GM12864 (cell line): ENCODE results near the gene TMEM120B.
"Not testable (repeated sequence)": the region's sequence is repeated elsewhere in the genome, so short reads cannot be mapped to it uniquely, and the experiment has no call there.

Experiments used
- DNase-seq: peaks from one replicate; pipeline ENCODE4 v3.0.0-alpha.2; 2011; ENCODE audit warnings: low read depth
- H3K4me3 ChIP-seq: 2 replicates; pipeline ENCODE4 v1.5.1; 2011; ENCODE audit warnings: mild to moderate bottlenecking, low read depth, low read length, control low read depth
- TF ChIP-seq, protein P1 (sequence below): IDR thresholded peaks from 2 replicates; pipeline ENCODE4 v1.5.1; 2011; ENCODE audit warnings: low read depth, mild to moderate bottlenecking, moderate library complexity, low read length, control low read depth, inconsistent platforms; ENCODE audit errors: missing control alignments

Gene TMEM120B

DNA sequence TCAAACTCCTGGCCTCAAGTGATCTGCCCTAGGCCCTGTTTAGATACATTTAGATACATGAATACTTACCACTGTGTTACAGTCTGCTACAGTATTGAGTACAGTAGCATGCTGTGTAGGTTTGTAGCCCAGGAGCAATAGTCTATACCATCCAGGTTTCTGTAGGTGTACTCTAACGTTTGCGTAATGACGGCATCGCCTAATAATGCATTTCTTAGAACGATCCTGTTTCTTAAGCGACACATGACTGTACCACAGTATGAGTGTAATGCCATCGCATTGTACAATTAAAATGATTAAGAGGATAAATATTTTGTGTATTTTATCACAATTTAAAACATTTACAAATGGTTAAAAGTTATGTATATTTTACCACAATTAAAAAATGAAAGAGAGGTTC lies 18.9 kb downstream of the TMEM120B start:
- H3K4me3 ChIP-seq, result no peak overlapping the region
- TF ChIP-seq, protein P1, sequence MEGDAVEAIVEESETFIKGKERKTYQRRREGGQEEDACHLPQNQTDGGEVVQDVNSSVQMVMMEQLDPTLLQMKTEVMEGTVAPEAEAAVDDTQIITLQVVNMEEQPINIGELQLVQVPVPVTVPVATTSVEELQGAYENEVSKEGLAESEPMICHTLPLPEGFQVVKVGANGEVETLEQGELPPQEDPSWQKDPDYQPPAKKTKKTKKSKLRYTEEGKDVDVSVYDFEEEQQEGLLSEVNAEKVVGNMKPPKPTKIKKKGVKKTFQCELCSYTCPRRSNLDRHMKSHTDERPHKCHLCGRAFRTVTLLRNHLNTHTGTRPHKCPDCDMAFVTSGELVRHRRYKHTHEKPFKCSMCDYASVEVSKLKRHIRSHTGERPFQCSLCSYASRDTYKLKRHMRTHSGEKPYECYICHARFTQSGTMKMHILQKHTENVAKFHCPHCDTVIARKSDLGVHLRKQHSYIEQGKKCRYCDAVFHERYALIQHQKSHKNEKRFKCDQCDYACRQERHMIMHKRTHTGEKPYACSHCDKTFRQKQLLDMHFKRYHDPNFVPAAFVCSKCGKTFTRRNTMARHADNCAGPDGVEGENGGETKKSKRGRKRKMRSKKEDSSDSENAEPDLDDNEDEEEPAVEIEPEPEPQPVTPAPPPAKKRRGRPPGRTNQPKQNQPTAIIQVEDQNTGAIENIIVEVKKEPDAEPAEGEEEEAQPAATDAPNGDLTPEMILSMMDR, result no peak
- DNase-seq, result no peak

DNA sequence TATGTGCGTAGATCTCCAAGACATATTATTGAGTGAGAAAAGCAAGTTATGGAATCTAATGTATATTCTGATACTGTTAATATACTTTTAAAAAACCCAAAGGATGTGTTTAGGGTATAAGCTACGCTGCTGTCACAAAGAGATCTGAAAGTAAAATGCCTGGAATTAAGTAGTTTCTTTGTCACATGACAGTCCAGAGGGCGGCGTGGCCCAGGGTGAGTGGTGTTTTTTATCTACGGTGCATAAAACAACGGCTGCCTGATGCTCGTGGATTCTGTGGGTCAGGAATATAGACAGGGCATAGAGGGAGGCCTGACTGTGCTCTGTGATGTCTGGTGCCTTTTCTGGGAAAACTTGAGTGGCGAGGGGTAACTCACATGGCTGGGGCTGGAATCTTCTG lies 21.3 kb downstream of the TMEM120B start:
- H3K4me3 ChIP-seq, result no peak overlapping the region
- no peak for DNase-seq
- TF ChIP-seq, protein P1, result no peak

DNA sequence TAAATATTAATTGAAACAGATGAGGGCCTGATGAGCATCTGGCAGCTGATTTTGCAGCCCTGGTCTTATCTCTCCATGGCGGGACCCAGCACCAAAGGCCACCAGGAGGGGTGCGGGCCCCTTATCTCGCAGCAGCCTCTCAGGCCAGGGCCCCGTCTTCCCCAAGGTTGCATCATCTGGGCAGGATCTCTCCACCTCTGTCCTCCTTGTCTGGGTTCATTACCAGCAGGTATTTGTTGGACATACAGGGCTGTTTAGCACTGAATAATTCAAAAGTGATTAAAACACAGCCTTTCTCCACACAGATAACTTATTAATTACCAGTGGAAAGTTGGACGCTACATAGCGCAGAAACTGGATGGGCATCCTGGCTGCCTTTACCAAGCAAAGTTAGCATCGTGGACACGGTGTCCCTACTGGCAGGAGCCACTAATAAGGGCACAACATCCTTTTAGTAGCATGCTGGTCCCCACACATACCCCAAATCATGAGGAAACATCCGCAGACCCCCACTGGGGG lies 25.8 kb downstream of the TMEM120B start:
- H3K4me3 ChIP-seq, result no peak overlapping the region
- DNase-seq, result no peak
- TF ChIP-seq, protein P1, result no peak

DNA sequence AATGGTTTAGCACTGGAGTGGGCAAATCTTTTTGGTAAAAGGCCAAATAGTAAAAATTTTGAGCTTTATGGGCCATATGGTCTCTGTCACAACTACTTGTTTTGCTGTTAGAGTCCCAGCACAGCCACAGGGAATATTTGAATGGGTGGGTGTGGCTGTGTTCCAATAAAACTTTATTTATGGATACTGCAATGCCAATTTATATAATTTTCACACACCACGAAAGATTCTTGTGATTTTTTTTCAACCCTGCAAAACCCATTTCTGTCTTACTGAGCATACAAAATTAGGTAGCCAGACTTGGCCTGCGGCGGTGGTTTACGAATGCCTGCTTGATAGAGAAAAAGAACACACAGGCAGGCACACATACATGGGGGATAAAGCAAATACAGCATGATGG lies 28.3 kb downstream of the TMEM120B start:
- no peak for DNase-seq
- TF ChIP-seq, protein P1, result no peak
- no peak overlapping the region for H3K4me3 ChIP-seq

DNA sequence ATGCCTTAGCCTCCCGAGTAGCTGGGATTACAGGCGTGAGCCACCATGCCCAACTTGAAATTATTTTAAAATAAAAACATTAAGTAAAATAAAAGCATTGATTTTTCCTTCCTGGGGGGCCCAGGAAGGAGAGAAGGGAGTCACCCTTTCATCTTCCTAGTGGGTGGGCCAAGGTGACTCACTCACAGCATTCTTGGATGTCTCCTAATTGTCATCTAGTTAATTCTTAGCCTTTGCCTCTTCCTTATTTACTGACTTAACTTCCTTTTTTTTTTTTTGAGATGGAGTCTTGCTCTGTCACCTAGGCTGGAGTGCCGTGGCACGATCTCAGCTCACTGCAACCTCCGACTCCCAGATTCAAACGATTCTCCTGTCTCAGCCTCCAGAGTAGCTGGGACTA lies 29.2 kb downstream of the TMEM120B start:
- TF ChIP-seq, protein P1, result no peak
- H3K4me3 ChIP-seq, result no peak overlapping the region
- no peak for DNase-seq

DNA sequence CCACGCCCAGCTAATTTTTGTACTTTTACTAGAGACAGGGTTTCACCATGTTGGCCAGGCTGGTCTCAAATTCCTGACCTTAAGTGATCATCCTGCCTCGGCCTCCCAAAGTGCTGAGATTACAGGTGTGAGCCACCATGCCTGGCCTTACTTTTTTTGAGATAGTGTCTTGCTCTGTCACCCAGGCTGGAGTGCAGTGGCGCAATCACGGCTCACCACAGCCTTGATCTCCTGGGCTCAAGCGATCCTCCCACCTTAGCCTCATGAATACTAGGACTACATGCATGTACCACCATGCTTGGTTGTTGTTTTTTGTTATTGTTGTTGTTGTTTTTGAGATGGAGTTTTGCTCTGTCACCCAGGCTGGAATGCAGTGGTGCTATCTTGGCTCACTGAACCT lies 33.0 kb downstream of the TMEM120B start:
- not testable (repeated sequence) for DNase-seq, H3K4me3 ChIP-seq

DNA sequence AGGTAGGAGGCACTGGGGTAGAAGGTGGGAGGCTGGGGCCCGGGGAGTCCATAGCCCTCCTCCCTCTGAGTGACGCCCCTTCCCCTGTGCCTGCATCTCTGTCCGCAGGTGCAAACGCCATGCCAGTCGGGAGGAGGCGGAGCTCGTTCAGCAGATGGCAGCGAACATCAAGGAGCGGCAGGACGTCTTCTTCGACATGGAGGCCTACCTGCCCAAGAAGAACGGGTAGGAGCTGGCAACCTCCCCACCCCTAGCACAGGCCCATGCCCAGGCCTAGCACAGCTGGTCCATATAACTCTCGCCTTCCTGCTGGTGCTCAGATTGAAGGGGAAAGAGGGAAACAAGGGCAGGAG lies 35.6 kb downstream of the TMEM120B start:
- TF ChIP-seq, protein P1, result no peak
- DNase-seq, result no peak
- H3K4me3 ChIP-seq, result no peak overlapping the region

DNA sequence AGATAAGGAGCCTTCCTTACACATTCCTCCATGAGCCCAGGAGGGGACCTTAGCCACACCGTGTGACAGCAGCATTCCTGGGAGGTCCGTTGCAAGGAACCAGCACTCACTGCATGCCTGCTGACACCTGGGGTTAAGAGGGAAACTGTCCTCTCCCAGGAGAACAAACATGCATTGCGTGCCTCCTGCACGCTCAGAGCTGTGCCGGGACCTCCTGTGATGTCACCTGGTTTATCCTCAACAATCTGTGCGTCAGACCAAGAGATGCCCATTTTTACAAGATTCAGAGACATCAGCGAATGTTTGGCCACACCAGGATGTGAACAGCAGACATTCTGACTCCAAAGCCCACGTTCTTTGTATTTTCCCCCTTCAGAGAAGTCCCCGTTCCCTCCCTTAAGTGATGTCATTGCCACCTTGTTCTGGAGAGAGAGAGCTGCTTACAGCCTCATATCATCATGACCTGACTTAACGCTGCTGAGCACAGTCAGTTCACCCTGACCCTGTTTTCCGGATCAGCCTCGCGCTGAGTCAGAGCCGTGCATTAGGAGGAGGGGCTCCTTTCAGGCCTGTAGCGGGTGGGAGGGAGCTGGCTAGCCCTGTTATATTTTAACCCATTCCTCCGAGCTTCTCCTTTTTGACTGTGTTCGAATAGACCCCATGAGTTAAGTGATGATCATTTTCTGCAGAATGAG lies 36.2 kb downstream of the TMEM120B start:
- no peak overlapping the region for H3K4me3 ChIP-seq
- DNase-seq, result no peak
- TF ChIP-seq, protein P1, result no peak
